HCT116 (cell line): ENCODE measurements around the gene SECTM1. TPM values are rescaled to one million over a fixed set of nuclear protein-coding genes. Genes with fewer than 3 reads are reported as not detected.

Experiments
- ATAC-seq: fragments of 200-7000 bp; cut with Tn5 transposase; 2 replicates; pipeline ENCODE4 v1.9.1; 2020; ENCODE audit warnings: mild to moderate bottlenecking, moderate library complexity
- BruUV-seq: library from RNA; stranded (reverse); fragments of 400-500 nt; replicated peaks from 2 replicates; lab custom pipeline; 2021; lab: Mats Ljungman, UMichigan
- CTCF ChIA-PET: fragments of 300-600 bp; sonication (Branson Sonifier 250); formaldehyde crosslinking; loops from one replicate; lab custom pipeline; 2021; ENCODE audit warnings: antibody characterized with exemption; lab: Charles Lee
- POLR2A ChIA-PET: fragments of 300-600, 350-600 bp; sonication (Branson Sonifier 250); formaldehyde crosslinking; loops from one replicate; lab custom pipeline; 2021; ENCODE audit warnings: antibody characterized with exemption; lab: Charles Lee
- RAD21 ChIA-PET, 2 experiments: fragments of 300-600 bp; sonication (Branson Sonifier 250); formaldehyde crosslinking; loops; one replicate each; lab custom pipeline; 2023; ENCODE audit warnings: low total read pairs in 2 of 2; ENCODE audit not compliant: uncharacterized antibody in 2 of 2, unreplicated experiment in 2 of 2, low non-redundant PET in 1 of 2; lab: Charles Lee
- DNase-seq: peaks from one replicate; pipeline ENCODE4 v3.0.0-alpha.2; 2010; ENCODE audit warnings: low read depth, low spot score
- H2AFZ ChIP-seq: fragments of 200-600 bp; shearing (Covaris generic), sonication (generic); 2 replicates; pipeline ENCODE4 v1.6.1; 2017; ENCODE audit warnings: low read depth, mixed run types, mixed read lengths, antibody characterized with exemption, low read length; ENCODE audit not compliant: poor library complexity, severe bottlenecking
- H3K27ac ChIP-seq: 2 replicates; pipeline ENCODE4 v1.5.1; 2012; ENCODE audit warnings: low read depth, low read length
- H3K27me3 ChIP-seq: fragments of 200-600 bp; sonication (generic); 2 replicates; pipeline ENCODE4 v1.6.1; 2016; ENCODE audit warnings: mixed run types, low read length, mixed read lengths; ENCODE audit not compliant: insufficient read depth
- H3K36me3 ChIP-seq, 2 experiments: fragments of 200-500 bp in 1 of 2; fragments of 200-600 bp in 1 of 2; sonication (Bioruptor generic) in 1 of 2; sonication (generic) in 1 of 2; 2 replicates each; pipeline versions ENCODE4 v1.5.1 to v1.6.1; 2014 to 2016; ENCODE audit warnings: low read length in 2 of 2, inconsistent platforms in 1 of 2, mixed read lengths in 1 of 2, mixed run types in 1 of 2; ENCODE audit not compliant: insufficient read depth in 2 of 2, control insufficient read depth in 1 of 2
- H3K4me1 ChIP-seq, 2 experiments: fragments of 200-600 bp in 1 of 2; sonication (generic) in 1 of 2; 2 replicates each; pipeline versions ENCODE4 v1.5.1 to v1.6.1; 2012 to 2017; ENCODE audit warnings: low read length in 2 of 2, inconsistent platforms in 1 of 2, mild to moderate bottlenecking in 1 of 2, mixed read lengths in 1 of 2, mixed run types in 1 of 2, moderate library complexity in 1 of 2; ENCODE audit not compliant: insufficient read depth in 2 of 2, control insufficient read depth in 1 of 2
- H3K4me2 ChIP-seq: fragments of 200-600 bp; sonication (generic); 2 replicates; pipeline ENCODE4 v1.6.1; 2017; ENCODE audit warnings: mixed run types, low read length, mixed read lengths
- H3K4me3 ChIP-seq, 2 experiments: fragments of 200-600 bp in 1 of 2; sonication (generic) in 1 of 2; replicated peaks in 1 of 2; 2 replicates each; pipeline ENCODE4 v1.5.1; 2011 to 2016; ENCODE audit warnings: low read length in 2 of 2, control low read depth in 1 of 2, low read depth in 1 of 2, mild to moderate bottlenecking in 1 of 2, mixed read lengths in 1 of 2, mixed run types in 1 of 2
- H3K79me2 ChIP-seq: fragments of 200-600 bp; sonication (generic); 2 replicates; pipeline ENCODE4 v1.6.1; 2017; ENCODE audit warnings: mild to moderate bottlenecking, mixed run types, low read length, moderate library complexity, mixed read lengths; ENCODE audit not compliant: insufficient read depth
- H3K9ac ChIP-seq: fragments of 200-600 bp; sonication (generic); 2 replicates; pipeline ENCODE4 v1.6.1; 2016; ENCODE audit warnings: low read length, mixed read lengths
- H3K9me2 ChIP-seq: fragments of 200-600 bp; sonication (generic), shearing (Covaris generic); 2 replicates; pipeline ENCODE4 v1.6.1; 2017; ENCODE audit warnings: mixed run types, mild to moderate bottlenecking, moderate library complexity; ENCODE audit not compliant: insufficient read depth
- H3K9me3 ChIP-seq, 2 experiments: fragments of 200-500 bp in 1 of 2; fragments of 200-600 bp in 1 of 2; sonication (Bioruptor generic) in 1 of 2; sonication (generic) in 1 of 2; 2 replicates each; pipeline ENCODE4 v1.6.1; 2014 to 2017; ENCODE audit warnings: low read length in 2 of 2, mixed read lengths in 2 of 2, inconsistent platforms in 1 of 2, low read depth in 1 of 2, mild to moderate bottlenecking in 1 of 2, mixed run types in 1 of 2, moderate library complexity in 1 of 2; ENCODE audit not compliant: control insufficient read depth in 1 of 2, insufficient read depth in 1 of 2
- H4K20me1 ChIP-seq: fragments of 200-600 bp; sonication (generic), shearing (Covaris generic); 2 replicates; pipeline ENCODE4 v1.6.1; 2017; ENCODE audit warnings: mixed run types, mild to moderate bottlenecking, moderate library complexity; ENCODE audit not compliant: insufficient read depth
- ATF3 ChIP-seq: IDR thresholded peaks from 2 replicates; pipeline ENCODE4 v1.6.1; 2012
- CBX3 ChIP-seq: IDR thresholded peaks from 2 replicates; pipeline ENCODE4 v1.6.1; 2012; ENCODE audit warnings: low read depth
- CTCF ChIP-seq, 3 experiments: fragments of 200-600 bp in 1 of 3; sonication (generic) in 1 of 3; IDR thresholded peaks in 2 of 3; conservative IDR thresholded peaks in 1 of 3; 2 replicates each; pipeline ENCODE4 v1.5.1; 2012 to 2017; ENCODE audit warnings: low read depth in 2 of 3, low read length in 2 of 3, antibody characterized with exemption in 1 of 3, borderline replicate concordance in 1 of 3, control low read depth in 1 of 3, mild to moderate bottlenecking in 1 of 3, mixed read lengths in 1 of 3, mixed run types in 1 of 3, moderate library complexity in 1 of 3; ENCODE audit not compliant: insufficient read depth in 1 of 3
- ELF1 ChIP-seq: IDR thresholded peaks from 2 replicates; pipeline ENCODE4 v1.6.1; 2012; ENCODE audit warnings: low read depth, borderline replicate concordance
- EZH2 ChIP-seq: fragments of 200-600 bp; sonication (generic); IDR thresholded peaks from 2 replicates; pipeline ENCODE4 v1.6.1; 2017; ENCODE audit warnings: antibody characterized with exemption, mixed run types
- EZH2phosphoT487 ChIP-seq: fragments of 200-600 bp; IDR thresholded peaks from 2 replicates; pipeline ENCODE4 v1.6.1; 2018; ENCODE audit warnings: antibody characterized with exemption, borderline replicate concordance
- JUND ChIP-seq: IDR thresholded peaks from 2 replicates; pipeline ENCODE4 v1.6.1; 2012
- MAX ChIP-seq: IDR thresholded peaks from 2 replicates; pipeline ENCODE4 v1.6.1; 2012
- RAD21 ChIP-seq: IDR thresholded peaks from 2 replicates; pipeline ENCODE4 v1.6.1; 2012; ENCODE audit warnings: low read depth, mild to moderate bottlenecking
- REST ChIP-seq: IDR thresholded peaks from 2 replicates; pipeline ENCODE4 v1.6.1; 2012; ENCODE audit warnings: low read depth
- SIN3A ChIP-seq: IDR thresholded peaks from 2 replicates; pipeline ENCODE4 v1.6.1; 2012; ENCODE audit warnings: low read depth
- SP1 ChIP-seq: IDR thresholded peaks from 2 replicates; pipeline ENCODE4 v1.6.1; 2012; ENCODE audit warnings: low read depth
- TCF7L2 ChIP-seq: IDR thresholded peaks from 2 replicates; pipeline ENCODE4 v1.7.0; 2011; ENCODE audit warnings: borderline replicate concordance, inconsistent platforms; ENCODE audit not compliant: insufficient read depth, insufficient read length; ENCODE audit errors: extremely low read depth
- ZBTB33 ChIP-seq: IDR thresholded peaks from 2 replicates; pipeline ENCODE4 v1.6.1; 2011; ENCODE audit warnings: mild to moderate bottlenecking, low read length, moderate library complexity; ENCODE audit not compliant: insufficient replicate concordance; ENCODE audit errors: extremely low read depth
- ZFX ChIP-seq: fragments of 450-650 bp; IDR thresholded peaks from 2 replicates; pipeline ENCODE4 v1.6.1; 2017
- intact Hi-C: fragments of 100-400 bp; cut with micrococcal nuclease; formaldehyde crosslinking; loops from 2 replicates; pipeline ENCODE4 v1.10.0; 2022
- total RNA-seq: library from RNA; stranded (reverse); gene quantifications from one replicate; pipeline ENCODE4 v1.2.1, GENCODE V29; 2021; ENCODE audit not compliant: unreplicated experiment

Gene SECTM1
- total RNA-seq, 1 experiment from 2014 or later: 6.8 TPM

GRCh38 chr17:82378741-82379021 lies 45.1 kb upstream of the SECTM1 start:
- no peak for DNase-seq
- H3K4me3 ChIP-seq: no peak overlapping the region
- no peaks in the 10 kb centered on the region for H4K20me1 ChIP-seq
- intact Hi-C loops: no loop called here
- ATAC-seq: no peak
- TF ChIP-seq SP1 (no peak), EZH2 (no peak), SIN3A (no peak), ZFX (no peak), CTCF (IDR thresholded peaks at IDR 0.05 in 2 of 3, conservative IDR thresholded peaks at IDR 0.05 in 1 of 3; ENCODE audit: borderline replicate concordance in 1 of 3, insufficient read depth in 1 of 3, low read depth in 2 of 3, low read length in 2 of 3) (no peak), JUND (no peak), CBX3 (no peak), ELF1 (no peak), MAX (no peak), RAD21 (no peak), REST (no peak), ATF3 (no peak), EZH2phosphoT487 (no peak), ZBTB33 (no peak), TCF7L2 (no peak)
- BruUV-seq: no TSS peak
- RAD21 ChIA-PET: no interaction called here
- H3K4me1 ChIP-seq: peaks cover 0 to under 1% of the 10 kb centered on the region in 2 experiments; a peak in 1 of 4 replicates
- no peaks in the 10 kb centered on the region for H3K9me3 ChIP-seq
- no peaks in the 10 kb centered on the region for H3K79me2 ChIP-seq
- H3K36me3 ChIP-seq: no peaks in the 10 kb centered on the region
- H2AFZ ChIP-seq: no peak overlapping the region
- CTCF ChIA-PET: no interaction called here
- no peak overlapping the region for H3K4me2 ChIP-seq
- no peak overlapping the region for H3K9ac ChIP-seq
- H3K27ac ChIP-seq: no peak overlapping the region
- POLR2A ChIA-PET: no interaction called here
- H3K9me2 ChIP-seq: no peaks in the 10 kb centered on the region
- H3K27me3 ChIP-seq: no peaks in the 10 kb centered on the region
